Measurements from ENCODE around the gene ZNF385B. TPM values are rescaled to one million over a fixed set of nuclear protein-coding genes. Genes with fewer than 3 reads are reported as not detected.

The ZNF385B gene
- polyA plus RNA-seq, 1 donor (not counting 4 experiments of a cell fraction or from before 2014, with no cell fraction given), result 0.17 TPM

- FAIRE-seq, result peak; percentile 17
These were observed 288.9 kb downstream of the ZNF385B start for GRCh38 chr2:179572544-179572943.

GRCh38 chr2:179571721-179572120 is 289.7 kb downstream of the ZNF385B start:
- dilution Hi-C loops (cut with MboI; ENCODE audit: extremely low pct_ligation_motif_present, low sequenced_read_pairs), result no loop called here
- DNase-seq (ENCODE audit: low read depth, low spot score) (no peak), FAIRE-seq (no peak)
- H3K27ac ChIP-seq (ENCODE audit: control insufficient read depth, insufficient read depth, low read length), result no peak overlapping the region
- no peak overlapping the region for H2AFZ ChIP-seq (ENCODE audit: control insufficient read depth, low read length)
- H3K36me3 ChIP-seq (ENCODE audit: control insufficient read depth in 2 of 2, extremely low read depth in 1 of 2, insufficient read depth in 2 of 2, low read length in 2 of 2), result no peaks in the 10 kb centered on the region
- H3K79me2 ChIP-seq (ENCODE audit: control insufficient read depth, insufficient read depth, low read length), result no peaks in the 10 kb centered on the region
- H3K4me3 ChIP-seq (ENCODE audit: control insufficient read depth in 2 of 3, extremely low read depth in 1 of 3, insufficient read depth in 2 of 3, low read depth in 1 of 3, low read length in 3 of 3), result no peak overlapping the region
- H3K9me3 ChIP-seq (ENCODE audit: control insufficient read depth, low read depth, low read length), result no peaks in the 10 kb centered on the region
- no peaks in the 10 kb centered on the region for H4K20me1 ChIP-seq (ENCODE audit: control insufficient read depth, extremely low read depth, insufficient read depth, low read length)
- no peak overlapping the region for H3K4me2 ChIP-seq (ENCODE audit: control insufficient read depth, extremely low read depth, insufficient read depth, low read depth, low read length)
- no peak for TF ChIP-seq CTCF (optimal IDR thresholded peaks at IDR 0.05 in 1 of 3, IDR thresholded peaks at IDR 0.05 in 1 of 3, conservative IDR thresholded peaks at IDR 0.05 in 1 of 3; ENCODE audit: extremely low read depth in 1 of 3, insufficient read depth in 2 of 3, low read length in 3 of 3)
- no peak for TF ChIP-seq EZH2 (IDR thresholded peaks at IDR 0.05; ENCODE audit: low read length)
- H3K4me1 ChIP-seq (ENCODE audit: control insufficient read depth, extremely low read depth, insufficient read depth, low read length), result peaks cover 2% of the 10 kb centered on the region
- no peak overlapping the region for H3K9ac ChIP-seq (ENCODE audit: control insufficient read depth, extremely low read depth, insufficient read depth, low read length)
- no peaks in the 10 kb centered on the region for H3K27me3 ChIP-seq (ENCODE audit: control insufficient read depth, extremely low read depth, insufficient read depth, low read length)
- no peaks in the 10 kb centered on the region for H3K9me1 ChIP-seq (ENCODE audit: control insufficient read depth, extremely low read depth, insufficient read depth, low read length)

More at GRCh38 chr2:179572544-179572943, 288.9 kb downstream of the ZNF385B start:
- dilution Hi-C loops (cut with MboI; ENCODE audit: extremely low pct_ligation_motif_present, low sequenced_read_pairs), result no loop called here
- Histone ChIP-seq H3K79me2 (ENCODE audit: control insufficient read depth, insufficient read depth, low read length) (no peaks in the 10 kb centered on the region), H3K9me1 (ENCODE audit: control insufficient read depth, extremely low read depth, insufficient read depth, low read length) (no peaks in the 10 kb centered on the region), H3K4me3 (ENCODE audit: control insufficient read depth in 2 of 3, extremely low read depth in 1 of 3, insufficient read depth in 2 of 3, low read depth in 1 of 3, low read length in 3 of 3) (no peak overlapping the region), H3K9me3 (ENCODE audit: control insufficient read depth, low read depth, low read length) (no peaks in the 10 kb centered on the region), H4K20me1 (ENCODE audit: control insufficient read depth, extremely low read depth, insufficient read depth, low read length) (no peaks in the 10 kb centered on the region), H3K9ac (ENCODE audit: control insufficient read depth, extremely low read depth, insufficient read depth, low read length) (no peak overlapping the region), H3K27ac (ENCODE audit: control insufficient read depth, insufficient read depth, low read length) (no peak overlapping the region), H3K4me1 (ENCODE audit: control insufficient read depth, extremely low read depth, insufficient read depth, low read length) (peaks cover 2% of the 10 kb centered on the region), H2AFZ (ENCODE audit: control insufficient read depth, low read length) (no peak overlapping the region), H3K36me3 (ENCODE audit: control insufficient read depth in 2 of 2, extremely low read depth in 1 of 2, insufficient read depth in 2 of 2, low read length in 2 of 2) (no peaks in the 10 kb centered on the region), H3K27me3 (ENCODE audit: control insufficient read depth, extremely low read depth, insufficient read depth, low read length) (no peaks in the 10 kb centered on the region), H3K4me2 (ENCODE audit: control insufficient read depth, extremely low read depth, insufficient read depth, low read depth, low read length) (no peak overlapping the region)
- DNase-seq (ENCODE audit: low read depth, low spot score), result no peak
- TF ChIP-seq EZH2 (IDR thresholded peaks at IDR 0.05; ENCODE audit: low read length), result no peak
- TF ChIP-seq CTCF (optimal IDR thresholded peaks at IDR 0.05 in 1 of 3, IDR thresholded peaks at IDR 0.05 in 1 of 3, conservative IDR thresholded peaks at IDR 0.05 in 1 of 3; ENCODE audit: extremely low read depth in 1 of 3, insufficient read depth in 2 of 3, low read length in 3 of 3), result no peak
